ENCODE results near the gene SPINK13. TPM values are rescaled to one million over a fixed set of nuclear protein-coding genes. Genes with fewer than 3 reads are reported as not detected.

Gene SPINK13
- total RNA-seq, result not detected in 2 replicates

GRCh38 chr5:148268566-148268965 lies at the start of gene SPINK13:
TSS of gene SPINK13 (plus strand) at chr5:148268794. CDS start at chr5:148270073, 1,279 bp downstream.

GRCh38 chr5:148238418-148238794 lies 30.2 kb upstream of the SPINK13 start, which contains the start of gene MARCOL:
TSS of gene MARCOL (plus strand) at chr5:148238525. CDS start at chr5:148238598, 73 bp downstream.

GRCh38 chr5:148312153-148312552 lies 43.6 kb downstream of the SPINK13 start, which contains the start of gene SPINK7:
TSS of gene SPINK7 (plus strand) at chr5:148312423. CDS start at chr5:148312484, 61 bp downstream.

GRCh38 chr5:148335259-148335658 lies 66.7 kb downstream of the SPINK13 start, which contains the start of gene SPINK9:
TSS of gene SPINK9 (plus strand) at chr5:148335559. CDS start at chr5:148335614, 55 bp downstream.

Other genes with a start within 250 kb of the SPINK13 start
- not detected in 2 replicates for gene SPINK5, start 204.8 kb upstream of the SPINK13 start, total RNA-seq
- not detected in 2 replicates for gene SPINK14, start 100.2 kb upstream of the SPINK13 start, total RNA-seq
- not detected in 2 replicates for gene SPINK6, start 65.8 kb upstream of the SPINK13 start, total RNA-seq
- not detected in 2 replicates for gene MARCOL, start 30.3 kb upstream of the SPINK13 start, total RNA-seq
- gene SPINK7, start 43.6 kb downstream of the SPINK13 start, total RNA-seq, result not detected in 2 replicates
- gene SPINK9, start 66.8 kb downstream of the SPINK13 start, total RNA-seq, result not detected in 2 replicates
- gene FBXO38, start 115.2 kb downstream of the SPINK13 start, total RNA-seq, result 25.7 and 51.1 TPM in 2 replicates

Measured in epithelial cell of alveolus of lung (primary cell).